ENCODE measurements around the gene KCP.
A peak's percentile ranks its signal among the peaks of the same experiment; 100 is the strongest.

KCP gene

DNA sequence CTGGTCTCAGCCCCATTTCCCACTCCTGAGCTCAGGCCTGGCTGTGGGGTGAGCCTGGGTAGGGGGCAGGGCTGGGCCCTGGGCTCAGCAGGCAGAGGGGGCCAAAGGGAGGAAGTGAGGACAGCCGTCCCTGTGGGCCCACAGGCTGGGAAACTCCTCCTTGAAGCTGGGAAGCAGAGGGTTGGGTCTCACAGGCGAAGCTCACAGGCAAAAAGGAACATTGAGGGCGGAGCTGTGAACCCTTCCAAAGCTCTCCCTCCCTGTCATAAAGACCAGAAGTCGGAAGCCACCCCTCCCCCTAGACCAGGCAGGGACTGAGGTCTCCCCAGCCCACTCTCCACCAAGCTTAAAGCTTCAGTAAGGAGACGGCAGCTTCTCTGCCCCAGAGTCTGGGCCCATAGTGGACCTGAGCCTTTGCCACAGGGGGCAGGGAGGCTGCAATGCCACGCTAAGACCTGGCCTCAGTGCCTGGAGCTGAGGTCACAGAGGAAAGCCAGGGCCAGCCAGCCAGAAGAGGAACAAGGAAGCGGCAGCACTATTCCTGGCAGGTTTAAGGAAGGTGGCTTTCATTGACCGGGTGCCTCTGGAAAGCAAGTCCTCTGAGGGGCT is 1.0 kb upstream of the KCP start:
- CTCF ChIA-PET = interaction anchor here (0.6 to 2.6 kb wide), 8 partner anchors 11 to 170 kb away, joined by 3 to 8 read pairs (median 4); no protein-coding TSS in a partner anchor
- peaks cover 0 to 67% (median 19%) of the 10 kb centered on the region in 5 experiments for H3K27me3 ChIP-seq (replicated peaks in 2 of 5; ENCODE audit: control insufficient read depth in 4 of 5, insufficient read depth in 5 of 5, low read length in 4 of 5)
- DNase-seq = no peak
- WGBS (ENCODE audit: insufficient coverage) = 94% methylated on average over 7 of the region's 8 CpGs
- H3K4me1 ChIP-seq (ENCODE audit: control extremely low read depth in 1 of 4, control insufficient read depth in 4 of 4, insufficient read depth in 4 of 4, low read length in 3 of 4) = peaks cover 0 to 24% (median 15%) of the 10 kb centered on the region in 4 experiments
- H3K27ac ChIP-seq (ENCODE audit: insufficient read depth in 1 of 2, low read depth in 1 of 2, low read length in 2 of 2, poor library complexity in 1 of 2, severe bottlenecking in 2 of 2) = no peak overlapping the region
- no peaks in the 10 kb centered on the region for H3K36me3 ChIP-seq (ENCODE audit: control insufficient read depth in 4 of 4, insufficient read depth in 4 of 4, low read length in 3 of 4)
- no peak overlapping the region for H3K4me3 ChIP-seq (ENCODE audit: control insufficient read depth in 1 of 7, extremely low read depth in 1 of 7, insufficient read depth in 4 of 7, low read depth in 2 of 7, low read length in 6 of 7)
- POLR2A ChIA-PET = no interaction called here
- H3K9me3 ChIP-seq (ENCODE audit: control extremely low read depth in 1 of 5, control insufficient read depth in 4 of 5, insufficient read depth in 2 of 5, low read depth in 1 of 5, low read length in 4 of 5) = no peaks in the 10 kb centered on the region

DNA sequence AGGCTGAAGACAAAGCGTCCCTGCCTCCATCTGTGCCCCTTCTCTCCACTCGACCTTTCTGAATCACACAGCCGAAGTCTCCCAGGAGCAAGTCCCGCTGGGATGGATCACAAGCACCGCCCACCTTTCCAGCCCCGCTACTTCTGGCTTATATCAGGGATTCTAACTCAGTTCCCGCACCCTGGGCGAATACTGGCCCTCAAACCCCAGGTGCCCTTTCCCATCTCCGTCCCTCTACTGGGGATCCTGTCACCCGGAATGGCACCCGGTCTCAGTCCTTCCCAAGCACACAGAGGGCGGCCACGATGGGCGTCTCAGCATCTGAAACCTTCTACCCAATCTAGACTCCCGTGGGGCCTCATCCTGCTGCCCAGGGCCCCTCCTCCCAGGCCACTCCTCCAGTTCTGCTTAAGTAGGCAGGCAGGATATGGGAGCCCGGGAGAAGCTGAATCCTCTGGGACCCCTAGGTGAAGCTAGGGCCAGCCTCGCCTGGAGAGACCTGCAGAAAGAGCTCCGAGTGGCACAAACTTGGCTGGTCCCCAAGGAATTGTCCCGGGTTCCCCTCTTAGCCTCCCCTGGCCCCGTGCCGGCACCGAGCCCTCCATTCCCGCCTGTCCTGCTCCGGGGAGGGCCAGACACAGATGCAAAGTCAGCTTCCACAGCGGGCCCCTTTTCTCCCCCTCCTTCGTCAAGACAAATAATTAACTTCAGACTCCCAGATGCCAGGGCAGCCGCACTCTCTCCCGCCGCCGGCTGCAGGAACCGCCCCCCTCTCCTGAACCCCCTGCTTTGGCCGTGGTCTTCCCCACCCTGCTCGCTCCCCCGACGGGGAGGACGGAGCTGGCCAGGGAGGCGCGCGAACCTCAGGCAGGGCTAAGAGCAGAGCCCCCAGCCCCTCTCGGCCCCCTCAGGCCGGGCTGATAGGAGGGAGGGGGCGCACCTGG is 612 bp downstream of the KCP start:
- POLR2A ChIA-PET = no interaction called here
- H3K27ac ChIP-seq (ENCODE audit: insufficient read depth in 1 of 2, low read depth in 1 of 2, low read length in 2 of 2, poor library complexity in 1 of 2, severe bottlenecking in 2 of 2) = no peak overlapping the region
- CTCF ChIA-PET = interaction anchor here (0.6 to 2.6 kb wide), 11 partner anchors 9 to 302 kb away, joined by 3 to 8 read pairs (median 3); no protein-coding TSS in a partner anchor
- H3K4me1 ChIP-seq (ENCODE audit: control extremely low read depth in 1 of 4, control insufficient read depth in 4 of 4, insufficient read depth in 4 of 4, low read length in 3 of 4) = peaks cover 0 to 15% (median 11%) of the 10 kb centered on the region in 4 experiments
- 28% methylated on average over 34 of the region's 42 CpGs for WGBS (ENCODE audit: insufficient coverage)
- H3K27me3 ChIP-seq (replicated peaks in 2 of 5; ENCODE audit: control insufficient read depth in 4 of 5, insufficient read depth in 5 of 5, low read length in 4 of 5) = peaks cover 0 to 53% (median 17%) of the 10 kb centered on the region in 5 experiments
- peak overlapping the region in 3 of 7 experiments; percentile 13 to 61 (median 51) for H3K4me3 ChIP-seq (ENCODE audit: control insufficient read depth in 1 of 7, extremely low read depth in 1 of 7, insufficient read depth in 4 of 7, low read depth in 2 of 7, low read length in 6 of 7)
- H3K9me3 ChIP-seq (ENCODE audit: control extremely low read depth in 1 of 5, control insufficient read depth in 4 of 5, insufficient read depth in 2 of 5, low read depth in 1 of 5, low read length in 4 of 5) = no peaks in the 10 kb centered on the region
- H3K36me3 ChIP-seq (ENCODE audit: control insufficient read depth in 4 of 4, insufficient read depth in 4 of 4, low read length in 3 of 4) = no peaks in the 10 kb centered on the region
- peak in 1 of 3 donors; percentile 34 for DNase-seq

DNA sequence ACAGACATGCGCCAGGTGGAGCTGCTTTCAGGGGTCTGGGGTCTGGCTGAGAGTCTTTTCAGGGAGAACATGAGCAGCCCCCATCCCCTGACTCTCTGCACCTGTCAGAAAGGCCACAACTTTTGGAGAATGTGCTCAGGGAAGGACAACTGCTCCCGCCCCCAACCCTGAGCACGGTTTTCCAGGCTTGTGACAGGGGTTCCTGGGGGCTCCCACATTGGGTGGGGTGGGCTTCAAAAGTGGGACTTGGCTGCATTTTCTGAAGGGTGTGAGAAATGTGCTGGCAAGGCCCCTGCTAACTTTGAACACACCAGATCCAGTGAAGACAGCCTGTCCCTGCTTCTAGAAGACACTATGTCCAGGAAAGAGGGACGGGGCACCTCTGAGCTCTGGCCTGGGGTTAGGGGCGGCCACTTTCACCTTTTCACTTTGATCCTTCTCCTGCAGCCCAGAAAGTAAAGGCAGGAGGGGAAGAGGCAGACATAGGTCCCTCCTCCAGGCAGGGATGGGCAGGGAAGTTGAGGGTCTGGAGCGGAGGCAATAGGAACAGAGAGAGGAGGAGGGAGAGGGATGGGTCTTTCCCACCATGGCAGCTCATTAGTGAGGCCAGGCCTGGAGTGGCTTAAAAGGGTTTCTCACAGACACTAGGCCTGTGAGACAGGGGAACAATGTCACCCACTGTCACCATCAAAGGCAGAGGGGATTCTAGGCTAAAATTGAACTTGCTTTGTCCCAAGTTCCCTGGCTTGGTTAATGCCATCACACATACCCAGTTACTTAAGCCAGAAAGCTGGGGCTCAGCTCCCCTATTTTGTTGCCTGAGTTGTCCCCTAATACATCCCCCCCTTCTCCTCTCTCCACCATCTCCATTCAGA is 1.5 kb downstream of the KCP start:
- H3K4me1 ChIP-seq (ENCODE audit: control extremely low read depth in 1 of 4, control insufficient read depth in 4 of 4, insufficient read depth in 4 of 4, low read length in 3 of 4) = peaks cover 0 to 13% (median 9%) of the 10 kb centered on the region in 4 experiments
- ChIA-PET CTCF (interaction anchor here (0.8 to 2.6 kb wide), 6 partner anchors 8 to 117 kb away, joined by 3 to 8 read pairs (median 4); no protein-coding TSS in a partner anchor), POLR2A (interaction anchor here (0.6 kb wide), 1 partner anchor 1210 kb away, joined by 3 read pairs; no protein-coding TSS in a partner anchor)
- H3K36me3 ChIP-seq (ENCODE audit: control insufficient read depth in 4 of 4, insufficient read depth in 4 of 4, low read length in 3 of 4) = no peaks in the 10 kb centered on the region
- no peak overlapping the region for H3K27ac ChIP-seq (ENCODE audit: insufficient read depth in 1 of 2, low read depth in 1 of 2, low read length in 2 of 2, poor library complexity in 1 of 2, severe bottlenecking in 2 of 2)
- peaks cover 0 to 44% (median 13%) of the 10 kb centered on the region in 5 experiments for H3K27me3 ChIP-seq (replicated peaks in 2 of 5; ENCODE audit: control insufficient read depth in 4 of 5, insufficient read depth in 5 of 5, low read length in 4 of 5)
- WGBS (ENCODE audit: insufficient coverage) = 97% methylated on average over 4 of the region's 6 CpGs
- H3K4me3 ChIP-seq (ENCODE audit: control insufficient read depth in 1 of 7, extremely low read depth in 1 of 7, insufficient read depth in 4 of 7, low read depth in 2 of 7, low read length in 6 of 7) = no peak overlapping the region
- no peak for DNase-seq
- H3K9me3 ChIP-seq (ENCODE audit: control extremely low read depth in 1 of 5, control insufficient read depth in 4 of 5, insufficient read depth in 2 of 5, low read depth in 1 of 5, low read length in 4 of 5) = no peaks in the 10 kb centered on the region

DNA sequence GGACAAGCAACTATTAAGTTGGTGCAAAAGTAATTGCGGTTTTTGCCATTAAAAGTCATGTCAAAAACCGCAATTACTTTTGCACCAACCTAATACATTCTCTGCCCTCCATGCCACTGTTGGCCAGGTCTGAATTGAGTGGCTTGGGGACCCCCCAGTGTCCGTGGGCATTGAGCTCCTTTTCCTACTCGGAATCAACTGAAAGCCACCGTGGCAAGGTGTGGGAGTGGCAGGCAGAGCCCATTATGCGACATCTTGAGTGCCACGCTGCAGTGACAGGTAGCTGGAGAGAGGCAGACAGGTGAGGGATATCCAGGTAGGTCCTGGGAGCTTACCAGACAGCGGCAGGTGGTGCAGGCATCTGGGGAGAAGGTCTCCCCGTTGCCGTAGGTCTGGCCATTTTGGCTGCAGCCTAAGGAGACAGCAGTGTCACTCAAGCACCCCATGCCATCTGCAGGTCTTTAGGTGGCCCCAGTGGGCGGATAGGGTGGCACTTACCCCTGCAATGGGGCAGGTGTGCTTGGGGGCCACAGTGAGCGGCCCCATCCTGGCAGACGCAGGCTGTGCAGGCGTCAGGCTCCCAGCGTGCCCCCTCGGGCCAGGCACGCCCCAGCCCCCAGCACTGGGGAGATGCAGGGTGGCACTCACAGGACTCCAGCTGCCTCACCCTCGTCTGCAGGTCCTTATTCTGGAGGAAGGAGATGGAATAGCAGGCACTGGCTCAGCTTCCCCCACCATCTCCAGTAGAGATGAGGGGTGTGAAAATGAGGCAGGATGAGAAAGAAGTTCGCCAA is 3.5 kb downstream of the KCP start:
- H3K9me3 ChIP-seq (ENCODE audit: control extremely low read depth in 1 of 5, control insufficient read depth in 4 of 5, insufficient read depth in 2 of 5, low read depth in 1 of 5, low read length in 4 of 5) = no peaks in the 10 kb centered on the region
- H3K4me3 ChIP-seq (ENCODE audit: control insufficient read depth in 1 of 7, extremely low read depth in 1 of 7, insufficient read depth in 4 of 7, low read depth in 2 of 7, low read length in 6 of 7) = no peak overlapping the region
- no peaks in the 10 kb centered on the region for H3K36me3 ChIP-seq (ENCODE audit: control insufficient read depth in 4 of 4, insufficient read depth in 4 of 4, low read length in 3 of 4)
- WGBS (ENCODE audit: insufficient coverage) = 98% methylated on average over 17 of the region's 19 CpGs
- H3K27me3 ChIP-seq (replicated peaks in 2 of 5; ENCODE audit: control insufficient read depth in 4 of 5, insufficient read depth in 5 of 5, low read length in 4 of 5) = peaks cover 0 to 38% (median 11%) of the 10 kb centered on the region in 5 experiments
- CTCF ChIA-PET = interaction anchor here (0.6 kb wide), 1 partner anchor 317 kb away, joined by 3 read pairs; no protein-coding TSS in a partner anchor
- POLR2A ChIA-PET = interaction anchor here (0.6 kb wide), 1 partner anchor 136 kb away, joined by 5 read pairs; no protein-coding TSS in a partner anchor
- no peak overlapping the region for H3K27ac ChIP-seq (ENCODE audit: insufficient read depth in 1 of 2, low read depth in 1 of 2, low read length in 2 of 2, poor library complexity in 1 of 2, severe bottlenecking in 2 of 2)
- no peak for DNase-seq
- peaks cover 0 to 13% (median 9%) of the 10 kb centered on the region in 4 experiments for H3K4me1 ChIP-seq (ENCODE audit: control extremely low read depth in 1 of 4, control insufficient read depth in 4 of 4, insufficient read depth in 4 of 4, low read length in 3 of 4)

DNA sequence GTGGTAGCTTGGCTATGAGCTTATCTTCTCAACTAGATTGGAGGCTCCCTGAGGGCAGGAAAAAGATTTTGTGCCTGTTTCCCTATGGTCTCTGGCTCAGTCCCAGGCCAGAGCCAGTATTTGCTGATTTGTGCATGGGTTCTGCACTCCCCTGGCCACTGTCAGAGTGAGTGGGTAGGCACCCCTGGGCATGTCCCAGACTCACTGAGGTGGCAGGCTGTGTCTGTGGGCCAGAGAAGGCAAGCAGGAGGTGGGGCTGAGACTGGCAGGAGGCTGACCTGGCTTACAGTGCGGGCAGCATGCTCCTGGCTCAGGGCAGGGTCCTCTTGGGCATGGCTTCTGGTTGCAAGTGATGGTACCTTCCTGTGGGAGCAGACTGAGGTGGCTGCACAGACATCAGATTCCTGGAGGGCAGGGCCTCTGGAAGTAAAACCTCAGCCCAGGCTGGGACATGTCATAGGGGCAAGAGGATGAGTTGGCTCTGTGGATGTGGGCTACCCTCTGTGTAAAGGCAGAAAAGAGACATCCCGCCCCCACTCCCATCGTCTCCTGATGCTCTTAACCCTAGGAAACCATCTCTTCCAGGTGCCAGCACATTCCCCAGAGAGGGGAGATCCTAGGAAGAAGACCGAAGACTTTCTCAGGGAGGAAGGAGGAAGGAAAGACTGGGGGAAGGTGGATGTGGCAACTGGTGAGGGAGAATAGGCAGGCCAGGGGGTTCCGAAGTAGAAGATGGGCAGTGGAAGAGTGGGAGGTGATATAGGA is 4.3 kb downstream of the KCP start:
- Histone ChIP-seq H3K4me1 (ENCODE audit: control extremely low read depth in 1 of 4, control insufficient read depth in 4 of 4, insufficient read depth in 4 of 4, low read length in 3 of 4) (peaks cover 0 to 13% (median 8%) of the 10 kb centered on the region in 4 experiments), H3K27ac (ENCODE audit: insufficient read depth in 1 of 2, low read depth in 1 of 2, low read length in 2 of 2, poor library complexity in 1 of 2, severe bottlenecking in 2 of 2) (no peak overlapping the region), H3K27me3 (replicated peaks in 2 of 5; ENCODE audit: control insufficient read depth in 4 of 5, insufficient read depth in 5 of 5, low read length in 4 of 5) (peaks cover 0 to 31% (median 11%) of the 10 kb centered on the region in 5 experiments), H3K9me3 (ENCODE audit: control extremely low read depth in 1 of 5, control insufficient read depth in 4 of 5, insufficient read depth in 2 of 5, low read depth in 1 of 5, low read length in 4 of 5) (no peaks in the 10 kb centered on the region), H3K4me3 (ENCODE audit: control insufficient read depth in 1 of 7, extremely low read depth in 1 of 7, insufficient read depth in 4 of 7, low read depth in 2 of 7, low read length in 6 of 7) (no peak overlapping the region), H3K36me3 (ENCODE audit: control insufficient read depth in 4 of 4, insufficient read depth in 4 of 4, low read length in 3 of 4) (no peaks in the 10 kb centered on the region)
- no peak for DNase-seq
- ChIA-PET POLR2A (no interaction called here), CTCF (no interaction called here)
- WGBS (ENCODE audit: insufficient coverage) = 80% methylated on average over 3 of the region's 5 CpGs
